ENCODE results near the gene CAPN5. TPM values are rescaled to one million over a fixed set of nuclear protein-coding genes. Genes with fewer than 3 reads are reported as not detected.
A peak's percentile ranks its signal among the peaks of the same experiment; 100 is the strongest.

Gene CAPN5
- total and polyA plus RNA-seq, 2 of the 13 experiments (the other 11 are each of a cell fraction or from before 2014, with no cell fraction given) = 0.27 to 1.2 TPM

- no peak for TF ChIP-seq ZKSCAN5 (CRISPR knock-in tag; IDR thresholded peaks at IDR 0.05)
- no peak for TF ChIP-seq ZBTB33 (CRISPR knock-in tag; IDR thresholded peaks at IDR 0.05)
- TF ChIP-seq ZNF251 (CRISPR knock-in tag; IDR thresholded peaks at IDR 0.05) = no peak
- TF ChIP-seq, protein P1, sequence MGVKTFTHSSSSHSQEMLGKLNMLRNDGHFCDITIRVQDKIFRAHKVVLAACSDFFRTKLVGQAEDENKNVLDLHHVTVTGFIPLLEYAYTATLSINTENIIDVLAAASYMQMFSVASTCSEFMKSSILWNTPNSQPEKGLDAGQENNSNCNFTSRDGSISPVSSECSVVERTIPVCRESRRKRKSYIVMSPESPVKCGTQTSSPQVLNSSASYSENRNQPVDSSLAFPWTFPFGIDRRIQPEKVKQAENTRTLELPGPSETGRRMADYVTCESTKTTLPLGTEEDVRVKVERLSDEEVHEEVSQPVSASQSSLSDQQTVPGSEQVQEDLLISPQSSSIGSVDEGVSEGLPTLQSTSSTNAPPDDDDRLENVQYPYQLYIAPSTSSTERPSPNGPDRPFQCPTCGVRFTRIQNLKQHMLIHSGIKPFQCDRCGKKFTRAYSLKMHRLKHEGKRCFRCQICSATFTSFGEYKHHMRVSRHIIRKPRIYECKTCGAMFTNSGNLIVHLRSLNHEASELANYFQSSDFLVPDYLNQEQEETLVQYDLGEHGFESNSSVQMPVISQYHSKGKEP (CRISPR knock-in tag; IDR thresholded peaks at IDR 0.05) = no peak
- TF ChIP-seq ZNF230 (CRISPR knock-in tag; IDR thresholded peaks at IDR 0.05) = no peak
- TF ChIP-seq STAT5B (CRISPR knock-in tag; IDR thresholded peaks at IDR 0.05) = no peak
- no peak for TF ChIP-seq NFE2L1 (CRISPR knock-in tag; IDR thresholded peaks at IDR 0.05; ENCODE audit: borderline replicate concordance)
- TF ChIP-seq MYNN (CRISPR knock-in tag; IDR thresholded peaks at IDR 0.05; ENCODE audit: low read depth) = no peak
- TF ChIP-seq SNAPC2 (CRISPR knock-in tag; IDR thresholded peaks at IDR 0.05) = no peak
- TF ChIP-seq, protein P2, sequence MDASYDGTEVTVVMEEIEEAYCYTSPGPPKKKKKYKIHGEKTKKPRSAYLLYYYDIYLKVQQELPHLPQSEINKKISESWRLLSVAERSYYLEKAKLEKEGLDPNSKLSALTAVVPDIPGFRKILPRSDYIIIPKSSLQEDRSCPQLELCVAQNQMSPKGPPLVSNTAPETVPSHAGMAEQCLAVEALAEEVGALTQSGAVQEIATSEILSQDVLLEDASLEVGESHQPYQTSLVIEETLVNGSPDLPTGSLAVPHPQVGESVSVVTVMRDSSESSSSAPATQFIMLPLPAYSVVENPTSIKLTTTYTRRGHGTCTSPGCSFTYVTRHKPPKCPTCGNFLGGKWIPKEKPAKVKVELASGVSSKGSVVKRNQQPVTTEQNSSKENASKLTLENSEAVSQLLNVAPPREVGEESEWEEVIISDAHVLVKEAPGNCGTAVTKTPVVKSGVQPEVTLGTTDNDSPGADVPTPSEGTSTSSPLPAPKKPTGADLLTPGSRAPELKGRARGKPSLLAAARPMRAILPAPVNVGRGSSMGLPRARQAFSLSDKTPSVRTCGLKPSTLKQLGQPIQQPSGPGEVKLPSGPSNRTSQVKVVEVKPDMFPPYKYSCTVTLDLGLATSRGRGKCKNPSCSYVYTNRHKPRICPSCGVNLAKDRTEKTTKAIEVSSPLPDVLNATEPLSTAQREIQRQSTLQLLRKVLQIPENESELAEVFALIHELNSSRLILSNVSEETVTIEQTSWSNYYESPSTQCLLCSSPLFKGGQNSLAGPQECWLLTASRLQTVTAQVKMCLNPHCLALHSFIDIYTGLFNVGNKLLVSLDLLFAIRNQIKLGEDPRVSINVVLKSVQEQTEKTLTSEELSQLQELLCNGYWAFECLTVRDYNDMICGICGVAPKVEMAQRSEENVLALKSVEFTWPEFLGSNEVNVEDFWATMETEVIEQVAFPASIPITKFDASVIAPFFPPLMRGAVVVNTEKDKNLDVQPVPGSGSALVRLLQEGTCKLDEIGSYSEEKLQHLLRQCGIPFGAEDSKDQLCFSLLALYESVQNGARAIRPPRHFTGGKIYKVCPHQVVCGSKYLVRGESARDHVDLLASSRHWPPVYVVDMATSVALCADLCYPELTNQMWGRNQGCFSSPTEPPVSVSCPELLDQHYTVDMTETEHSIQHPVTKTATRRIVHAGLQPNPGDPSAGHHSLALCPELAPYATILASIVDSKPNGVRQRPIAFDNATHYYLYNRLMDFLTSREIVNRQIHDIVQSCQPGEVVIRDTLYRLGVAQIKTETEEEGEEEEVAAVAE (CRISPR knock-in tag; IDR thresholded peaks at IDR 0.05; ENCODE audit: borderline replicate concordance) = no peak
- TF ChIP-seq SNAPC5 (CRISPR knock-in tag; IDR thresholded peaks at IDR 0.05; ENCODE audit: borderline replicate concordance) = no peak
- peak; percentile 82; the same call in 1 of the 2 replicates for TF ChIP-seq ZNF614 (CRISPR knock-in tag; IDR thresholded peaks at IDR 0.05; ENCODE audit: borderline replicate concordance)
- no peak; the same call in 1 of the 2 replicates for TF ChIP-seq NFKB2 (CRISPR knock-in tag; IDR thresholded peaks at IDR 0.05; ENCODE audit: borderline replicate concordance)
- no peak for TF ChIP-seq ZNF879 (CRISPR knock-in tag; IDR thresholded peaks at IDR 0.05)
- TF ChIP-seq ZNF33B (CRISPR knock-in tag; IDR thresholded peaks at IDR 0.05) = no peak
- TF ChIP-seq IRF1 (CRISPR knock-in tag; IDR thresholded peaks at IDR 0.05; ENCODE audit: low read depth) = no peak
- TF ChIP-seq ZFP82 (CRISPR knock-in tag; IDR thresholded peaks at IDR 0.05; ENCODE audit: borderline replicate concordance) = no peak
Measured at GRCh38 chr11:77130763-77131513, 64.2 kb downstream of the CAPN5 start (continued).

Measured in HepG2 (cell line).